HG03460 (cell line): Measurements from ENCODE around the gene CHRD.

Experiments
- ATAC-seq: cut with Tn5 transposase; IDR thresholded peaks from one replicate; pipeline ENCODE4 v1.9.1; 2021; ENCODE audit not compliant: unreplicated experiment

Gene CHRD

DNA sequence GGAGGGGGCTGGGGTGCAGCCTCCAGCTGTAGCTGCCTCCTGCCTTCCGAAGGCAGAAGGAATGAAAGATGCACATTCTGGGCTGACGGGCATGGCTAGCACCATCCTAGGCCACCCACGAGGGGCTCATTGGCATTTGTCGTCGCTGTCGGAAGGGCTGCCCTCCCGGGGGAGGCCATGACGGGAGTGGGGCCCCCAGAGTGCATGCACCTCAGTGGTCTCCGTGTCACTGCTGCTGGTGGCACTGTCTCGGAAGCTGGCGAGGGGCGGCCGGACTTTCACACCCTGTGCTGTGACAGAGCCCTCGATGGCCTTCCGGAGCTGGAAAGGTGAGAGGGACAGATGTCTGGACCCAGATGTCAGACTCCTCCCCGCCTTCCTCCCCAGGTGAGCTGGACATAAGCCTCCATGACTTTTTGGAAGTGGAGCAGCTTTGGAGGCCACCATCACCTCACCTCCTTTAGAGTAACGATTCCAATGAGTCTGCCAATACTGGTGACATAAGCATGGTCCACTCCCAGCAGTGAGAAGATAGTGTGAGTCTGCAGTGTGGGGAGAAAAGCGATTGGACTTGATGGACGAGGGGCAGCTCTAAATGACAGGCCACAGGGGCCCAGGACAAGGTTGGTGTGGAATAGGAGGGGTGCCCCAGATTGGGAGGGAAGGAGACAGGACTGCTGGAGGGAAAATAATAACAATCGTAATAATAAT is 33.2 kb upstream of the CHRD start:
- no peak for ATAC-seq

DNA sequence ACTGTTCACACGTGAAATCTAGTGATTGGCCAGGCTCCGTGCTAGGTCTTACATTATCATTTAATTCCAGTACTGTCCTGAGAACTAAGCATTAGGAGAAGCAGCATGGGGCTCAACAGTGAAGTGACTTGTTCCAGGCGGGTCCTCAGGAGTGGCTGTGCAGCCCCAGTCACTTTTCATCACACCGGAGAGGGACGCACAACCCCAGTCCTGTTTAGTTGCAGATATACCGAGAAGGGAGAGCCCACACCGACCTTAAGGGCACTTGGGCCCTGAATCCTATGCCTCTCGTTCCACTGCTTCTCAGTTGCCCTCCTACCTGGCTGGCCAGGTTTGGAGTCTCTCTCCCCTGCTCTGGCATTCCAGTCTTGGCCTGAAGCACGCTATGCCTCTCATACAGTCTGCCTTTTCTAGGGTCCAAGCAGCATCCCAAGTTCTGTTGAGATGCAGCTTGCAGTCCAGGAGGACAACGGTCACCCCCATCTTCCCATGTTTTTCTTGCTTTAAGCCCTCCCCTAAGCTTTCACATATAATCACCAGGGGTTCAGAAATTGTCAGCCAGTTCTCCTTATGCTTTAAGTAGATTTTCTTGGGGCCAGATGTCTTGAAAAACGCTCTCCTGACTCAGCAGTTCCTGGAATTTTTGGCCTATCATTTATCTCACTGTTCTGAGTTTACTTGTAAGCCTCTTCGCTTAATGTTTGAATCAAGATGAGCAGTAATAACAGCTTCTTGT is 32.4 kb upstream of the CHRD start:
- no peak for ATAC-seq

DNA sequence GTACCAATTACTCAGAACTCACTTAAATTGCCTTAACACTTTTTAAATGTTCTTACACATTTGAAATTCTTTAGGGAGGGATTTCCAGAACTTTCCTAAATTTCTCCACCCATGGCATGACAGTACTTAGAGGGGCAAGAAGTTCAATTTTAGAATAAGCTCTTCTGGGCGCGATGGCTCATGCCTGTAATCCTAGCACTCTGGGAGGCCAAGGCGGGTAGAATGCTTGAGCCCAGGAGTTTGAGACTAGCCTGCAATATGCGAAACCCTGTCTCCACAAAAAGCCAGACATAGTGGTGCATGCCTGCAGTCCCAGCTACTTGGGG is 31.8 kb upstream of the CHRD start:
- no peak for ATAC-seq

DNA sequence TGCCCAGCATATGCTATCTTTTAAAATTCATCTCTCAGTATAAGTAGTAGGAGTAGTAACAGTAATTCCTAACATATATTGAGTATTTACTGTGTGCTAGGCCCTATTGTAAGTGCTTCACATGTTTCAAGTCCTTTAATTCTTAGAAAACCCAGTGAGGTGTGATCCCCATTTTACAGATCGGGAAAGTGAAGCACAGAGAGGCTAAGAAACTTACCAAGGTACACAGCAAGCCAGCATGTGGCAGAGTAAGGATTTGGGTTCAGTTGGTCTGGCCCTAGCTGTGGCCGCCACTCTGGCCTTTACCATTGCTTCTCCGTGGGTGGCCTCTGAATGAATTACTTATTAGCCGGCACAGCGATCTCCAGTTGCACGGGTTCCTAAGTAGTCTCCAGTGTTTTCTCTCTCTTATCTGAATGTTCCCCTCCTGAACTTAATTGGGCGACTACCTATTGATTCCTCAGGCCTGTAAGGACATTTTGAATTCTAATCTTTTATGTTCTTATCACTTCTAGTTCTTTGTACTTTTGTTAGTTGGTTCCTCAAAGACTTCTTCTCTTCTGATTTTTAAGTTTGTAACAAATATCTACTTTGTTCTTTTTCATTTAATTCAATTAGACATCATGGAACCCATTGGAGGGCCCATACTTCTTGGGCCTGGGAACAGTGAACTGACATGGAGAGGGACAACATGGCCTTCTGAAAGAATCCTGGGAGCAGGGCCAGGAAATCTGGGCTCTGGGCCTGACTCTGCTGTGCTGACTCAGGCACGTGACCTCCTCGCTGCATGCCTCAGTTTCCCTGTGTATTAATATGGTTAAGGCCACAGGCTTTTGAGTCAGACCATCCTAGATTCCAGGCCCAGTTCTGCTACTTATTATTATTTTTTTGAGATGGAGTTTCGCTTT is 30.0 kb upstream of the CHRD start:
- no peak for ATAC-seq

DNA sequence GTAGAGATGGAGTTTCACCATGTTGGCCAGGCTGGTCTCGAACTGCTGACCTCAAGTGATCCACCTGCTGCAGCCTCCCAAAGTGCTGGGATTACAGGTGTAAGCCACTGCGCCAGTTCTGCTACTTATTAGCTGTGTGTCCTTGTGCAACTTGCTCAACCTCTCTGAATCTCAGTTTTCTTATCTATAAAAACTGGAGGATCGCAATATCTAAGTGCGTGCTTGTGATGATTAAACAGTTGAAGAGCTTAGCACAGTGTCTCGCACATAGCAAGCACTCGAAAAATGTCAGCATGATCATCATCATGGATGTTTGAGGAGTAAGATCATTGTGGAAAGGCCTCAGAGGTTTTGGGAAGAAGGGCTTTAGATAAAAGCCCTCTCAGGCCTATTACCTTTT is 29.2 kb upstream of the CHRD start:
- no peak for ATAC-seq

DNA sequence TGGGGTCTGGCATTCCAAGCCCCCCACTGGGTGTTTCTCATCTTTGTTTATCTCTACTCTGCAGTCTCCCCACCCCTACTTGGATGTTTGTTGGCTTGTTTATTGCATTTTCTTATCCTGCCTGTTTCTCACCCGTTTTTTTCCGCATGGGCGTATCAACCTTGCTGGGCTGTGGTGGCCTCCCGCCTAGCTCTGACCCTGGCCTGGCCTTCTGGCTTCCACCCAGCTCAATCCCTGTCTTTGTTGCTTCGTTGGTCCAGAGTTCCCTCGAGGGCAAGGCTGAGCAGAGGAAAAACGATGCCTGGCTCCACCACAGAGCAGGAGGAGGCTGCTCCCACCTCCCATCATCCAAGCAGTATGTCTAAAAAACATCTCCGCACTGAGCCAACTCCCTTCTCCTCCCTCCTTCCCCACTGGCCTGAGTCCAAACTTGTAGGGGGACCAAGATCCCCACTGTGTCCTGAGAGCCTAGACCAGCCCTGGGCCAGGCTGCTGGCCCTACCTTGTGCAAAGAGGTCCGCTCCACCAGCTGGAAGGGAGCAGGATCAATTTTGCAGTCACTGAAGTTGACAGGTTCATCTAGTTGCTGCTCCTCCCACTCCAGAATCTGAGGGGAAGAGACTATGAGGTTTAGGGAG is 28.2 kb upstream of the CHRD start:
- no peak for ATAC-seq

DNA sequence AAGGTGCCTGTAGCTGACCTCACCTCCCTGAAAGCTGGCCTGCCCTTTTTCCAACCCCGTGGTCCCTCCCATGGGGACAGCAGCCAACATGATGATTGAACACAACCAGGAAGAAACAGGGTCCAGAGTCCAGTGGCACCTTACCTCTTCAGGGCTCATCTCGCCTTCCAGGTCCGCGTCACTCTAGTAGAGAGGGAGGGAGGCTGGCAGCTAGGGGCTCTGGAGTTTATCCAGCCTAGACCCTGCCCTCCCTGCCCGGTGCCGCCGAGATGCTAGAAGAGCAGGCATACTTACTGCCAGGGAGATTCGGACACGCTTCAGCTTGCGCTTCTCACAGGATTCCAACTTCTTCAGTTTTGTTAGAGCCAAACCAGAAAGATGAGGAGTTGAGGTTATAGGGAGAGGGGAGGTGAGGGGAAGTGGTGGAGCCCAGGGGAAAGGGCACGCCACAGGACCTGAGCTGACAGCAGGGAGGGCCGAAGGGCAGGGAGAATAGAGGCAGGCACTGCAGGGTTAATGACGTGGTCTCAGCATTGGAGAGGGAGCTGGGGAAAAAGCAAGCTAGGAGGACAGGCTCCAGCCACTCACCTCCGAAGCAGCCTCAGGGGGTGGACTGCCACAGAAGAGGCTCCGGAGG is 27.6 kb upstream of the CHRD start:
- ATAC-seq, result no peak

DNA sequence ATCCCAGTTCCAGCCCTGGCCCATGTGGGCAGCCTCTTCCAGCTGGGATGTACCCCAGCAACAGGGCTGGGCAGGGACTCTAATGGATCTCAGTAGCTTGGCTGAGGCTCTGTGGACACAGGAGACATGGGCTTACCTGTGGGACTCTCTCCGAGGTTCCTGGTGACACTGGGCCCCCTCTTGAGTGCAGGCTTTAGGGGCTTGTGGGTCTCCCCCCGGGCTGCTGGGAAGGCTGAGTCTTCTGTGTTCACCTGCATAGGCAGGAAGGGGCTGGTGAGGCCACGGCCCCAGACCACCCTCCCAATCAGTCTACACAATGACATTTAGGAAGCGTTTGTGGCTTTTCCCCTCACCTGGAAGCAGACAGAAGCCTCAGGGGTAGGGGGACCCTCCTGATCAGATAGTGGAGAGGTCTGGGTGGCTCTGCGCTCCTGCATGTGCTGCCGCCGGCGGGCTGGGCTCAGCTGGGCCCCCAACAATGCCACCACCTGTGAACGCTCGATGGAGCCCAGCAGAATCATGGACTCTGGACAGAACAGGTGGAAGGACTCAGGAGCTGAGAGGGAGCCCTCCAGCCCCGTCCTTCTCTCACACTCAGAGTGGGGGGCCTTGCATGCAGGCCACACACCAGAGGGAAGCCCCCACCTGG is 26.8 kb upstream of the CHRD start:
- ATAC-seq, result no peak

DNA sequence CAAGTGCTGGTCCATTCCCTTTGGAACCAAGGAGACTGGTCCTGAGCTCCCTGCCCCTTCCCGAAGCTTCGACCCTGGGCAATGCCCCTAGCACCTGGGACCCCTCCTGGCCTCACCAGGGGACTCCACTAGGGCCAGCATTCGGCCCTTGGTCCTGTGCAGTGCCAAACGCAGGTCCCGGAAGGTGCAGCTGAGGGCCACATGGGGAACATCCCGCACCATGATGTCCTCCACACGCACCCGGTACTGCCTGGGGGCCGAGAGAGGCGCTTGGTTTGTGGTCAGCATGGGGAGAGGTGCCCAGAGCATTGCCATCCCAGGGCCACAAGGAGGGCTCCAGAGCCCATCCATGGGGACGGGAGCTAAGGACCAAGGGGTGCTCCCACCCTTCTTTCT is 26.3 kb upstream of the CHRD start:
- no peak for ATAC-seq

DNA sequence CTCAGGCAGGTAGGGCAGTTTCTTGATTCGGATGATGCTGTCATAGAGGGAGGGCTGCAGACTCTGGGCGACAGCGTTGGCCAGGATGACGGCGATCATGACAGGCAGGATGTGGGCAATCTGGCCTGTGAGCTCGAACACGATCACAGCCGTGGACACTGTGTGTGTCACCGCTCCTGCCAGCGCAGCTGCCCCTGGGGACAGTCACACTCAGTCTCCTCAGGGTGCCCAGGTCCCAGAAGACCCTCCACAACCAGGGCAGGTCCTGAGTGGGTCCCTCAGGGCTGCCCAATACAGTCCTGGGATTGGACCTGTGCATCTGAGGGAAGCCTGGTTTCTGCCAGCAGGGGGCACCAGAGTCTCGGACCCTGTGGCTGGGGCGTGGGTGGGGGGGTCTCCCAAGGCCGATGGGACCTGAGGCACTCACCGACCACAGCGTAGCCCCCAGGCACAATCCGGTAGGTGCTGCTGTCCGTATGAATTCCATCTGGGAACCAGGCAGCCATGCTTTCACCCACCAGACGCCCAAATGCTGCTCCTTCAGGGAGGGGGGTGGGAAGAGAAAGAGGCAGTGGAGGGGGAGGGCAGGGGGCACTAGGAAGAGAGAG is 25.6 kb upstream of the CHRD start:
- ATAC-seq, result peak; percentile 52

DNA sequence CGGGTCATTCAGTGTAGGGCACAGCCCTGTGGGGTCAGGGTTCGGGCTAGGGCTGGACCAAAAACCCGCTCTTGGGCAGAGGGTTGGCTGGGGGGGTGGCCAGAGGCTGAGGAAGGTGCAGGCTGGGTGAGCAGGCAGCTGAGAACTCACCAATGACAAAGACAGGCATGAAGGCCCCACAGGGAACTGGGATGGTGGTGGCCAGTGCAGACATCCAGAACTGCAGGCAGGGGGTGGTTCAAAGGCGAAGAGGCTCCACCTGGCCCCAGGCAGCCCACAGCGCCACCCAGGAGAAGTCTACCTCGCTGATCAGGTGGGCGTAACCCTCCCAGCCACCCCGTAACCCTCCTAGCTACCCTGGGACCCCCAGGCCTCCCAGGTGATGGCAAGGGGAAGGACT is 25.1 kb upstream of the CHRD start:
- ATAC-seq, result no peak

DNA sequence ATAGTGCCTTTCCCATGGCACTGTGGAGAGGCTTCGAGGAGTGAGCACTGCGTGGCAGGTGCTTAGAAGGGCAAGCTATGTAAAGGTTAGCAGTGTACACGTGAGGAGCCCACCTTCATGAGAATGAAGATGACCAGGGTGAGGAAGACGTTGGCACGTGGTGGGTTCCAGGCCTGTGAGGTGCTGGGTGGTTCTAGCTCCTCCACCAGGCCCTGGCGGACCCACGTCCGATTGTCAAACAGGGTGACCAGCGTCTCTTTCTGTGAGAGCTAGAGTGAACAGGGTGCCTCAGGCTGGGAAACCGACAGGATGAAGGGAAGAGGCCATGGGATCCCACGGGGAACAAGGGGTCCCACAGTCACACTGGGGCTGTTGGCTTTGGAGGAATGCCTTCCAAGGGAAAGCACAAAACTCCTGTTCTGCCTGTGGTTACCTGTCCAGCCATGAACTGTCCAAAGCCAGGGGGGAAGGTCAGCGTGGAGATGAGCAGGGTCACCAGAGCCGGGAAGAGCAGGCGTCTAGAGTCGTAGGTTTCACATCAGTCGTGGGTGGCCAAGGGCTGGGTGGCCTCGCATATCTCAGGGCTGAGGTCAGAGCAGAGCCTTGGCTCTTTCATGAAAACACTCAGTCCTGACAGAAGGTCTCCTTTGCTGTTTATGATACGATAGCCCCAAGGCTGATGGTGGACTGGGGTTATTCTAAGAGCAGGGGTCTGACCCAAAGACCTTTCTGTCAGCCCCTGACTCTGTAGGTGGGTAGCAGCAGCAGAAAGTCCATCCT is 24.4 kb upstream of the CHRD start:
- ATAC-seq, result no peak

DNA sequence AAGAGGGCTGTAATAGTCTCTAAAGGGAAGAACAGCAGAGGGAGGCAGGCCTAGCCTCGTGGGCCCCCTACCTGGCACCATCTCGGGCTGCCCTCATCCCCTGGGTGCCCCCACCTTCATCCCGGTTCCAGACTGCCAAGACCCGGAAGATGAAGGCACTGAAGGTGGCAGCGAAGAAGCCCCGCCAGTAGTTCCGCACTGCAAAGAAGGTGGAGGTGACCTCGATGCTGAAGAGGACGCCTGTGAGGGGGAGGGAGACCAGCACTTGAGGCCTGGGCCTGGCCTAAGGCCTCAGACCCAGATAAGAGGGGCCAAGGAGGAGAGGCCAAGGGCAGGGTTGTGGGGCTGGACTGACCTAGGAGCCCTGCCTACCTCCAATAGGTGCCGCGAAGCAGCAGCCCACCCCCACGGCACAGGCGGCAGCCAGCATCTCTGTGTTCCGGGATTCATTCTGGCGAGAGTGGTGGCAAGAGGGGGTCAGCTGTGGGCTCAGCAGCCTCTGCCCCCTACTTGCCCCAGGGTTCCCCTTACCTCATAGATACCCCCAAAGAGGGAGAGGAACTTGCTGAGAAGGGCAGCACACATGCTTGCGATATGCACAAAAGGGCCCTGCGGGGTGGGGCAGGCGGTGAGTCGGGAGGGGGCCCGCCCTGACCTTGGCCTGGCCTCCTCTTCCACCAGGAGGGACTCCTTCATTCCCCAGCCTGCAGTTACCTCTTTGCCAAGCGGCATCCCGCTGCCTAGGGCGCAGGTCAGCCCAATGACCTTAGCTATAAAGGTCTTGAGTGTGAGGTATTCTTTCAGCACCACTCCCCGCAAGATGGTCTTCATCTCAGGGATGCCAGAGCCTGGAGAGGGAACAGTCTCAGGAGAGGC is 22.4 kb upstream of the CHRD start:
- ATAC-seq, result no peak

DNA sequence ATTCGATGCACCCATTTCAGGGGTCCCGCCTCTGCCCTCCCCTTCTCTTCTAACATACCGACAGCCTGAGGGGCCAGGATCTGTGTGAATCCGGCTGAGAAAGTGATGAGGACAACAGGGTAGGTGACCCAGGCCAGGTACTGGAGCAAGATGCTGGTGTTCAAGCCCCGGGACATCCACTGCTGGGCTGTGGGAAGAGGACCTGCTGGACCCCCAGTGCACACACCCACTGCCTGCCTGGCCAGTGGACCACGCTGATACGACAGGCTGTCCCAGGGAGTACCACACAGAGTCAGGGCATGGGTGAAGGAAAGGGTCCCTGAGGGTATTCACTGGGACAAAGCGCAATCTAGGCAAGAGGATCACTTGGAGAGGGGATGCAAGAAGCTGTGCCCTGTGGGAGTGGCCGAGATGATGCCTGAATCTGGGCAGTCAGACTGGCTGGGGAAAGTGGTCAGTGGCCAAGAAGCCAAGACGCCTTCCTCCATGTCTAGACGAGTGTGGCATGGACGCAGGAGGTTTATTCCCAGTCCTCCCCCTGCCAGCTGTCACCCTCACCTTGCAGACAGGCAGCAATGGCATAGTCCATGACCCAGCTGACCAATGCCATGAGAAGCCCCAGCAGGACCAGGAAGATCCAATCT is 21.6 kb upstream of the CHRD start:
- no peak for ATAC-seq

DNA sequence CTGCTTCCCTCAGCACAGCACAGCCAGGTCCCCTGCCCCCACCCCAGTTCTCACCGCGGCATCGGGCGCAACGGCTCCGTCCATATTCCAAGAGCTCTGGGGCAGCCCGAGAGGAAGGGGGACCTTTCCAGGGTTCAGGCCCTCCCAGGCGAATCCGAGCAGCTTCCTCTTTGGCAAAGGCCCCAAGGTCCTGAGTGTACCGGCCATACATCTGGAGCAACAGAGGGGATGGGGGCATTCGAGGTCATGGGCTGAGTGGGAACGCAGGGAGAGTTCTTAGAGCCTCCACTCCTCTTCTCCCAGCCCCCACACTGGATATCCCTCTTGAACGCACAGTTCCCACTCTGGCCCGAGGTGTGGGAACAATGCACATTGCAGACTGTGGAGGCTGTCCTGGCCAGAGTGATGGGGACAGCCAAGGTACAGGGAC is 20.9 kb upstream of the CHRD start:
- no peak for ATAC-seq

DNA sequence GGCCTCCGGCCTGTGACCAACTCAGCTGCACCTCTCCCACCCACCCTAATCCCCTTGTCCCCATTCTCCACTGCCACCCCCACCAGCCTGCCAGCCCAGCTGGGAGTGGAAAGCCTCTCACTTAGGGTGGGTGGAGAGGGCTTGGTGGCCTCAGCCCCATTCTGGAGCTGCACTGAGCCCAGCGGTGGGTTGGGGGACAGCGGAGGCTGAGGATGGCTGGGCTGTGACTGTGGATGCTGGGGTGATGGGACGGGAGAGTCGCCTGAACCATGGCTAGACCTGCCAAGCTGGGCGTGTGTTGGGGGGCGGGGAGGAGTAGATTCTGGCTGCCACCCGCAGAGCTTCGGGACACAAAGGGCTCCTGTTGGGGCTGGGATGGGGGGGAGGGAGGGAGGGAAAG is 20.2 kb upstream of the CHRD start:
- ATAC-seq, result no peak

DNA sequence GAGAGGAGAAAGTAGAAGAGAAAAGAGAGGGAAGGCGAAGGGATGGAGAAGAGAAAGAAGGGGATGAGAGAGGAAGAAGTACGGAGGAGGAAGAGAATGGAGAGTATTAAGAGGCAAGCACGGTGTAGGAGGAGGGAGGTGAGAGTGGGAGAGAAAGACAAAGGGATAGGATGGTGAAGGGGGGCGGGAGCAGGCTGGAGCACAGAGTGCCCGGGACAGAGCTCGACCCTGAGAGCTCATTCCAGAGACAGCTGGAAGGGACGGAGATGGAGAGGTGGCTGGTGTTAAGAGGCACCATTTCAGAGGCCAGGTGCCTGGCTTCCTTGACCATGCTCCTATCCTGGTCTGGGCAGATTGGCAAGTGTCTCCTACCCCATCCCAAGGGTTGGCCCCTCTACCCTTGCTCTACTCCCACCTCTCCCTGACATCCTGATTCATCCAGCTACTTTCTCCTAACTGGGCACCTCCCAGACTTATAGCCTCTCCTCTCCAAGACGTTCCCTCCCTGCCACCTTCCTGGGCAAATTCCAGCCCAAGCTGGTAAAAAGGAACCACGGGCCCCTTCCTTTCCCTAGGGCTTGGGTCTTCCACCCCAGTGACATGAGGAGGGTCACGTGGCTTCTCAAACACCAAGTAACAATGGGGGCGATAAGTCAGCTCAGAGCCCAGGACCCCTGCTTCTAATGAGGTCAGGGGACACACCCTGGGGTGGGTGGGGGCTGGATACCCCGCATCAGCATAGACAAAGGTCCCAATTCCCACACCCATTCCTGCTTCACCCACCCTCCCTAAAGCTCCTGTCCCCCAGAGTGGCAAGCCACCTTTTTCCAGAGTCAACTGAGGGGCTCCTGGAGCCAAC is 19.6 kb upstream of the CHRD start:
- ATAC-seq, result no peak
